ENCODE data around the gene BPIFB6. TPM values are rescaled to one million over a fixed set of nuclear protein-coding genes. Genes with fewer than 3 reads are reported as not detected.

Gene BPIFB6
- total RNA-seq, 4 donors from 2014 or later: not detected

DNA sequence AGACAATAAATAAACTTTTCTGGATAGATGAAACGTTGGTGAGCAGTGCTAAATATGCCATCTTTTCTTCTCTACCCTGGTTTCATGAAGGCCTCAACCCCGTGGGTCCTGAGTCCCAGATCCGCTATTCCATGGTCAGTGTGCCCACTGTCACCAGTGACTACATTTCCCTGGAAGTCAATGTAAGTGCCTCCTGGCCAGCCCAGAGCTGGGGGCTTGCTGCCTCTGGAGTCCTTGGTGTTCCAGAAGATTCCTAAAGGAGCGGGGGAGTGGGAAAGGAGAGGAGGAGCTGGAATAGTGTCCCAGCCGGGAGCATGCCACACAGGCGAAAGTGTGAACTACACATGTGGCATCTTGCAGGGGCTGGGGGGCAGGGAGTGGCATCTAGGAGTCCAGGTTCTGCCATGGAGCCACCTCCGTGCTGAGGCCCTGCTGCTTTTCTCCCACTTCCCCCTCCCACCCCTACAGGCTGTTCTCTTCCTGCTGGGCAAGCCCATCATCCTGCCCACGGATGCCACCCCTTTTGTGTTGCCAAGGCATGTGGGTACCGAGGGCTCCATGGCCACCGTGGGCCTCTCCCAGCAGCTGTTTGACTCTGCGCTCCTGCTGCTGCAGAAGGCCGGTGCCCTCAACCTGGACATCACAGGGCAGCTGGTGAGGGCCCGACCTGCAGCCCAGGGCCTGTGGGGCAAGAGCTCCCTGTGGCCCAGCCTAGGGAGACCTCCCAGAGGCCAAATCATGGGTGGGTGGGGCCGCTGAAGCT, 13.1 kb upstream of the BPIFB6 start:
- intact Hi-C loops (cut with DNase I): no loop called here
- Histone ChIP-seq H3K36me3 (no peaks in the 10 kb centered on the region), H3K27ac (no peak overlapping the region), H3K4me3 (no peak overlapping the region), H3K27me3 (peaks cover 0 to 47% (median 0%) of the 10 kb centered on the region in 4 donors), H3K4me1 (no peaks in the 10 kb centered on the region), H3K9me3 (no peaks in the 10 kb centered on the region)
- 48 to 66% methylated on average over 6 to 9 of the region's 14 CpGs for WGBS, 2 donors
- TF ChIP-seq, protein P1, sequence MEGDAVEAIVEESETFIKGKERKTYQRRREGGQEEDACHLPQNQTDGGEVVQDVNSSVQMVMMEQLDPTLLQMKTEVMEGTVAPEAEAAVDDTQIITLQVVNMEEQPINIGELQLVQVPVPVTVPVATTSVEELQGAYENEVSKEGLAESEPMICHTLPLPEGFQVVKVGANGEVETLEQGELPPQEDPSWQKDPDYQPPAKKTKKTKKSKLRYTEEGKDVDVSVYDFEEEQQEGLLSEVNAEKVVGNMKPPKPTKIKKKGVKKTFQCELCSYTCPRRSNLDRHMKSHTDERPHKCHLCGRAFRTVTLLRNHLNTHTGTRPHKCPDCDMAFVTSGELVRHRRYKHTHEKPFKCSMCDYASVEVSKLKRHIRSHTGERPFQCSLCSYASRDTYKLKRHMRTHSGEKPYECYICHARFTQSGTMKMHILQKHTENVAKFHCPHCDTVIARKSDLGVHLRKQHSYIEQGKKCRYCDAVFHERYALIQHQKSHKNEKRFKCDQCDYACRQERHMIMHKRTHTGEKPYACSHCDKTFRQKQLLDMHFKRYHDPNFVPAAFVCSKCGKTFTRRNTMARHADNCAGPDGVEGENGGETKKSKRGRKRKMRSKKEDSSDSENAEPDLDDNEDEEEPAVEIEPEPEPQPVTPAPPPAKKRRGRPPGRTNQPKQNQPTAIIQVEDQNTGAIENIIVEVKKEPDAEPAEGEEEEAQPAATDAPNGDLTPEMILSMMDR (IDR thresholded peaks at IDR 0.05): no peak
- no peak for TF ChIP-seq POLR2A (IDR thresholded peaks at IDR 0.05)
- DNase-seq: no peak

DNA sequence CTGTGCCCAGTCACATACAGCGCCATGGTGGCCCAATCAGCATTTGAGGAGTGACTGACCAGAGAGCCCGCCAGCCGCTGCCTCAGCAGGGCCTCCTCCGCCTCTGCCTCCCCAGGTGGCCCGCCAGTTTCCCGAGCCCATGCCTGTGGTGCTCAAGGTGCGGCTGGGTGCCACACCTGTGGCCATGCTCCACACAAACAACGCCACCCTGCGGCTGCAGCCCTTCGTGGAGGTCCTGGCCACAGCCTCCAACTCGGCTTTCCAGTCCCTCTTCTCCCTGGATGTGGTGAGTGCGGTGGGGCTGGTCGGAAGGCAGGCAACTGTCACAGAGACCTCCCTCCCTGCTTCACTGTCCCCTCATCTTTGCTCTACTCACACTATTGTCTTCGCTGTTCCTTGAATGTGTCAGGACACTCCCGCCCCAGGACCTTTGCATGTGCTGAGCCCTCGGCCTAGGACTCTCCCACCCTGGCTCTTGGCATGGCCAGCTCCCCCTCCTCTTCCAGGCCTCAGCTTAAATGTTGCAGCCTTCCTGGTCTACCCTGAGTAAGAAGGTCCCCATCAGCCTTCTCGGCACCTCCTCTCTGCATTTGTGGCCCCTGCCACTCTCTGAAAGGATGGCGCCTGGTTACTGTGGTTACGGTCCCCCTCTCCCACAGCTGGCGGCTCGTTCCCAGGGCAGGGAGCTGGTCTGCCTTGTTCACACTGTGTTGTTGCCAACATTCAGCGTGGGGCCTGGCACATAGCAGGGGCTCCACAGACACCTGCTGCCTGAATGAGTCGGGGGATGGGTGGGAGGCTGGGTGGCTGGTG, 11.8 kb upstream of the BPIFB6 start:
- Histone ChIP-seq H3K27ac (no peak overlapping the region), H3K4me1 (no peaks in the 10 kb centered on the region), H3K4me3 (no peak overlapping the region), H3K36me3 (no peaks in the 10 kb centered on the region), H3K9me3 (no peaks in the 10 kb centered on the region), H3K27me3 (peaks cover 0 to 34% (median 0%) of the 10 kb centered on the region in 4 donors)
- DNase-seq: no peak
- TF ChIP-seq, protein P1 (IDR thresholded peaks at IDR 0.05): no peak
- TF ChIP-seq POLR2A (IDR thresholded peaks at IDR 0.05): no peak
- WGBS, 2 donors: 88 to 89% methylated on average over 10 to 13 of the region's 23 CpGs
- intact Hi-C loops (cut with DNase I): no loop called here

DNA sequence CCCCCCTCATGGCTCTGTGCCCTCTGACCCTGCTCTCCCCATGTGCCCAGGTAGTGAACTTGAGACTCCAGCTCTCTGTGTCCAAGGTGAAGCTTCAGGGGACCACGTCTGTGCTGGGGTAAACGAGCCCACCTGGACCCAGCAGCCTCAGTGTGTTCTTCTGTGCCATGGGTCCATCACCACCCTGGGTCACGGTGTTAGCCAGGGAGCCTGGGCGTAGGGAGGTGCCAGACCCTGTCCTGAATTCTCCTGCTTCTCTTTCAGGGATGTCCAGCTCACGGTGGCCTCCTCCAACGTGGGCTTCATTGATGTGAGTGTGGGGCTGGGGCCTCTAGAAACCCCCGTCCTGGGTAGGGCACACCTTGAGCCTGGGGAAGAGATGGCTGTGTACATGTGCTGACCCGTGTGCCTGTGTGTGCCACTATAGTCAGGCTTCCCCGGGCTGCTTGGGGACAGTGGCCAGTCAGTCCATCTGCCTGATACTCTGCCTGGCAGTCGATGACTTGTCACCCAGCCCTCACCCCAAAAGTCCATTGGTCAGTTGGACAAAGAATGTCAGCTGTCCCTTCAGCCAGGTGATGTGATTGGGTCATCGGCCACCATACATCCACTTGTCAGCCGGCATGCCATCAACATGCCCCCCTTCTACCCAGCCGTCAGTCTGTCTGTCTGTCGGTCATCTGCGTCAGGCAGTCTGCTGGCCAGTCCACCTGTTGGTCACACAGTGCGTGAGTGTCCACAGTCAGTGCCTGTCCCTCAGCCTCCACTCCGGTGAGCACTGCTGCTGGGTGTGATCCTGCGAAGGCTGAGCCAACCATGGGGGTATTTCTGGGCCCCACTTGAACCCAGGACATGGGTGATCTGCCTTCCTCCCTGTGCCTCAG, 10.9 kb upstream of the BPIFB6 start:
- TF ChIP-seq, protein P1 (IDR thresholded peaks at IDR 0.05): no peak
- TF ChIP-seq POLR2A (IDR thresholded peaks at IDR 0.05): no peak
- intact Hi-C loops (cut with DNase I): no loop called here
- H3K4me1 ChIP-seq: no peaks in the 10 kb centered on the region
- H3K36me3 ChIP-seq: no peaks in the 10 kb centered on the region
- H3K9me3 ChIP-seq: no peaks in the 10 kb centered on the region
- 88 to 90% methylated on average over 8 of the region's 18 CpGs for WGBS, 2 donors
- H3K27ac ChIP-seq: no peak overlapping the region
- no peak overlapping the region for H3K4me3 ChIP-seq
- DNase-seq: no peak
- H3K27me3 ChIP-seq: peaks cover 0 to 26% (median 0%) of the 10 kb centered on the region in 4 donors

DNA sequence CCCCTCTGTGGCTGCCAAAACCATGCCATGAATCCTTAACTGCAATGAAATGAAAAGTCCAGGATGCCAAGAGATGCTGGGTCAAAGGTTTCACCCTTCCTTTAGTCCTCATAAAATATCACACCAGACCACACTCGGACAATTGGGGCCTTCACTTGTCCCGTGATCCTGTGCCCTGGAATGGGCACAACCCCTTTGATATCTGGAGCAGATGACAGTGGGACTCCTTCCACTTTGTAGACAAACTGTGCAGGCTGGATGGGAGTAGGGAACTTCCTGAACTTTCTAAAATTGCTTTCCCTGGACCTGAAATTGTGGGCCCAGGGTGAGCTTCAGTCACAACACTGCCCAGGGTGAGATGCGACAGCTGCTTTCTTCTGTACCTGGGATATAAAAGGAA, 9.6 kb upstream of the BPIFB6 start:
- H3K36me3 ChIP-seq: no peaks in the 10 kb centered on the region
- peaks cover 0 to 16% (median 0%) of the 10 kb centered on the region in 4 donors for H3K27me3 ChIP-seq
- no peak for TF ChIP-seq POLR2A (IDR thresholded peaks at IDR 0.05)
- TF ChIP-seq, protein P1 (IDR thresholded peaks at IDR 0.05): no peak
- no peak overlapping the region for H3K27ac ChIP-seq
- intact Hi-C loops (cut with DNase I): no loop called here
- WGBS, 2 donors: 37 to 75% methylated on average over 2 to 3 of the region's 3 CpGs
- H3K4me1 ChIP-seq: no peaks in the 10 kb centered on the region
- H3K9me3 ChIP-seq: no peaks in the 10 kb centered on the region
- no peak overlapping the region for H3K4me3 ChIP-seq
- no peak for DNase-seq

Measured in esophagus squamous epithelium (tissue), 5 donors.